Activated CD8-positive, alpha-beta memory T cell treated with anti-CD3 and anti-CD28 coated beads for 36 hours (primary cell): ENCODE measurements around the gene NACAD. TPM values are rescaled to one million over a fixed set of nuclear protein-coding genes. Genes with fewer than 3 reads are reported as not detected.

Experiments
- CTCF ChIA-PET: fragments of 350-600 bp; sonication (Branson Sonifier 250); formaldehyde crosslinking; loops from one replicate; lab custom pipeline; 2021; ENCODE audit warnings: antibody characterized with exemption; lab: Charles Lee
- POLR2A ChIA-PET: fragments of 350-600 bp; sonication (Branson Sonifier 250); formaldehyde crosslinking; loops from one replicate; lab custom pipeline; 2021; ENCODE audit warnings: antibody characterized with exemption; lab: Charles Lee
- total RNA-seq, 2 experiments: library from RNA; stranded (reverse); gene quantifications; one replicate each; pipeline ENCODE4 v1.2.3, GENCODE V29; 2021

Gene NACAD
- total RNA-seq, 2 experiments from 2014 or later = 0.40 to 0.92 TPM

- CTCF ChIA-PET = interaction anchor here (1.2 kb wide), 1 partner anchor 70 kb away, joined by 6 read pairs; no protein-coding TSS in a partner anchor
Observed at GRCh38 chr7:45066409-45066808, 22.4 kb downstream of the NACAD start.

DNA sequence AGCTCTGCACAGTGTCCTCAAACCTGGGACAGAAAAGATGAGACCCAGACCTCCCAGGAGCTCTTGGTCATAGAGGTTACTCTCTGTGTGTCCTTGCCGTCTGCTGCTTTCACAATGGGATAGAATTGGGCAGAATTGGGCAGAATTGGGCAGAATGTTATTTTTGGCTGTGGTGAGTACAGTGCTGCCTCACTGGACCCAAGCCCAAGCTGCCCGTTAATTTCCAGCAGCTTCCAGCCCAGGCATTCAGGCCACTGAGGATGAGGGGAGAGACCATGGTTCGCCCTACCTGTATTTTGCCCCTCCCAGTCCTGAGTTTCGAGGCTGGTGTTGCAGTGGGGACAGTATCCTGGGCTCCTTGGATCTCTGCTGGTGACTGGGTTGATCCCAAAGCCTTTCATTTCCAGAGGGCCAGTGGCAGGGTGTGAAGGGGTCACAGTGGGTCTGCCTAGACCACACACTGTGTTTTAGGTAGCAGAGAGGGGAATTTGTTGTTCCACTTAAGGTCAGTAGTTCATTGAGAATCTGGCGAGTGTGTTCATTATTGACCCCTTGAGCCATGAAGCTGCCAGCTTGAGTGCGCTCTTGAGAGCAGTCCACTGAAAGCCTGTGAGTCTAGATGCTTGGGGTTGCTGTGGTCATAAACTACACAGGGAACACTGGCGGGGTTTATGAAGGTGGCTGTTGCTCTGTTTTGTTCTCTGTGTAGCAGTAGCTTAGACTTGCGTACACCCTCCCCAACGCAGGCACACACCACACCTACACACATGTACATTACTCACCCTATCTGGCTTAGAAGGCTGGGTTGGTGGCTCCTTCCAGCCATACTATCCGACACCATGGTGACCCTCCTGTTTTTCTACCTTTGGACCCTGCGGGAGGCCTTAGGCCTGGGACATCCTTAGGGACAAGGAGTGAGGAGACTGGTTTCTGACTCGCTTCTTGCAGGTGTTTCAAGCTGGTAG is 23.5 kb downstream of the NACAD start:
- CTCF ChIA-PET = interaction anchor here (0.6 kb wide), 1 partner anchor 22 kb away, joined by 4 read pairs; no protein-coding TSS in a partner anchor
- POLR2A ChIA-PET = no interaction called here

More at GRCh38 chr7:45066409-45066808, 22.4 kb downstream of the NACAD start:
- POLR2A ChIA-PET = no interaction called here

GRCh38 chr7:45064047-45064725 is 24.6 kb downstream of the NACAD start:
- ChIA-PET CTCF (no interaction called here), POLR2A (no interaction called here)

DNA sequence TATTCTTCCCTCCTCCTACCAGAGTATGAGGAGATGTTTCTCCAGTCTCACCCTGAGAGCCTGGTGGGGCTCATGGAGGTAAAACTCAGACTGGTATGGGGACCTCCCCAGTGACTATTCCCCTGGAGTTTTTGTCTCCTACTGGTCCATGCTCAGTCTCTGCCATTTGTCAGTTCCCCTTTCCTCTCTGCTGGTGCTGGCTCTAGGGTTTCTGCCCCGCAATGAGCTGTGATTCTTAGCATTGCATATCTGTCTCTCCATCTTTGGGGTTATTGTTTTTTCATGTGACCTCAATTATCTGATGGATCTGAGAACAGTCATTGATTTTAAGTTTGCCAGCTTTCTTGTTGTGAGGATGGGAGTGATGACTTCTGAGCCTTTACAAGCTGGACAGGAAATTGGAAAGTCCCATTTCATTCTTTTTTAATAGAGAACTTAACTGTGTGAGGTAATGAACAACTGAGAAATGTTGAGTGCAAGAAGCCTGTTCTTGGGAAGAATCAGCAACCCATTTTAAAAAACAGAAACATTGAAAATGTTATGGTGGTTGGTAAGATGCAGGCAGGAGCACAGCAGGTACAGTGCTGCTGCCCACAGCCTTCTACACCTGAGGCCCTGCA is 26.9 kb downstream of the NACAD start:
- POLR2A ChIA-PET = interaction anchor here (1.0 kb wide), 1 partner anchor 61 kb away, joined by 3 read pairs; no protein-coding TSS in a partner anchor
- CTCF ChIA-PET = no interaction called here

DNA sequence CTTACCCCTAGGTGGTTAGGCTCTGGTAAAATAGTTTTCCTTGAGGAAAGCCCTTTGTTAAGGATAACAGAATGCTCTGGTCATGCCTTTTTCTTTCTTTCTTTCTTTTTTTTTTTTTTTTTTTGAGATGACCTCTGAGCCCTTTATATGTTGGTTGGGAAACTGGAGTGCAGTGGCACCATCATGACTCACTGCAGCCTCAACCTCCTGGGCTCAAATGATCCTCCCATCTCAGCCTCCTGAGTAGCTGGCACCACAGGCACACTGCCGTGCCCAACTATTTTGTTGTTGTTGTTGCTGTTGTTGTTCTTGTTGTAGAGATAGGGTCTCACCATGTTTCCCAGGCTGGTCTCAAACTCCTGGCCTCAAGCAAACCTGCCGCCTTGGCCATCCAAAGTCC is 27.4 kb downstream of the NACAD start:
- POLR2A ChIA-PET = no interaction called here
- CTCF ChIA-PET = no interaction called here

DNA sequence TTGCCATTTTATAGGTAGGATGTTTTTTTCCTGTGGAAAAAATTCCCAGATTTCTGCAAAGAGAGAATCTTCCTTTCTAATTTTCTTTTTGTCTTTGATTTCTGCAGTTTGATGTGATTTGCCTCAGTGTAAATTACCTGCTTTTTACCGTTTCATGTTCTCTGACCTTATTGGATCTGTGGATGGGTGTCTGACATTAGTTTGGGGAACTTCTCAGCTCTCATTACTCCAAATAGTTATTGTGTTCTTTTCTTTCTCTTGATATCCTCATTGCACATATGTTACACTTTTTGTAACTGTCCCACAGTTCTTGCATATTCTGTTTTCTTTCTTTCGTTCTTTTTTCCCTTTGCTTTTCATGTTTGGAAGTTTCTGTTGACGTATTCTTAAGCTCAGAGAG is 28.5 kb downstream of the NACAD start:
- ChIA-PET CTCF (no interaction called here), POLR2A (interaction anchor here (1.1 kb wide), 1 partner anchor 60 kb away, joined by 3 read pairs; no protein-coding TSS in a partner anchor)

- POLR2A ChIA-PET = no interaction called here
- CTCF ChIA-PET = no interaction called here
Observed at GRCh38 chr7:45057878-45058277, 30.9 kb downstream of the NACAD start.

- CTCF ChIA-PET = no interaction called here
- POLR2A ChIA-PET = no interaction called here
Observed at GRCh38 chr7:45055594-45056219, 33.1 kb downstream of the NACAD start.

DNA sequence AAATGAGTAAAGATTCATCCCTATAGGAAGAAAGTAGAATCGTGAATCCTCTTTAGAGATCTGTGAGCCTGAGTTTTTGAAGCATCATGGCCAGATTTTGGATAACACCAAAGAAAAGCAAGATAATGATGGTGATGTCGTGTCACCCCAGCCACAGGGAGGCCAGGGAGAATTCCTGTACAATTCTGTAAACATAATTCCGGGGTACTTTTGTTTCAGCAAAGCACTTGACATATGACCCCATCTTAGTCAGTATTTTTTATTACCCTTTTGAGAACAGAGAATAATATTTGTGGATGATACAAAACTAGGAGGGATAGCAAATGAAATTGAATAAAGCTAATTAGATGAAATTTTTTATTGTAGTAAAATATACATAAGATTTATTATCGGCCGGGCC is 33.8 kb downstream of the NACAD start:
- POLR2A ChIA-PET = no interaction called here
- CTCF ChIA-PET = interaction anchor here (0.7 kb wide), 1 partner anchor 208 kb away, joined by 3 read pairs; no protein-coding TSS in a partner anchor

GRCh38 chr7:45054442-45054841 is 34.3 kb downstream of the NACAD start:
- POLR2A ChIA-PET = no interaction called here

DNA sequence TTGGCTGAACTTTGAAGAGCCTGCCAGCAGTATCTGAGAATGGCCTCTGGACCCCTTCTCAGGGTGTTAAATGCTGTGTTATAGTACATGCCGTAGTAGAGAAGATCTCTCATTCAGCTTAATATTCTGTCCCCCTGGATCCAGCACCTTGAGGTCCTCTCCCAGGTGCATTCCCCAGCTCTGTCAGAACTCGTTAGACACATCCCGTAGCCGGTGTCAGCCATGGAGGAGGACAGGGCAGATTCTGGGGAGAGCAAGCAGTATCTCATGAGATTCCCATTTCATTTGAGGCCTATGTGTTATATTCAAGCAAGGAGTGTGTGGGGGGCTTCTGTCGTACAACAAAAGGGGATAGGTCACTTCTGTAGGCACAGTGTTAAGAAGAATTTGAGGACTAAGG is 34.8 kb downstream of the NACAD start:
- ChIA-PET CTCF (interaction anchor here (1.3 kb wide), 1 partner anchor 16 kb away, joined by 3 read pairs; no protein-coding TSS in a partner anchor), POLR2A (no interaction called here)

More at GRCh38 chr7:45054442-45054841, 34.3 kb downstream of the NACAD start:
- CTCF ChIA-PET = interaction anchor here (0.7 to 1.3 kb wide), 2 partner anchors 16 to 207 kb away, joined by 3 read pairs; no protein-coding TSS in a partner anchor

DNA sequence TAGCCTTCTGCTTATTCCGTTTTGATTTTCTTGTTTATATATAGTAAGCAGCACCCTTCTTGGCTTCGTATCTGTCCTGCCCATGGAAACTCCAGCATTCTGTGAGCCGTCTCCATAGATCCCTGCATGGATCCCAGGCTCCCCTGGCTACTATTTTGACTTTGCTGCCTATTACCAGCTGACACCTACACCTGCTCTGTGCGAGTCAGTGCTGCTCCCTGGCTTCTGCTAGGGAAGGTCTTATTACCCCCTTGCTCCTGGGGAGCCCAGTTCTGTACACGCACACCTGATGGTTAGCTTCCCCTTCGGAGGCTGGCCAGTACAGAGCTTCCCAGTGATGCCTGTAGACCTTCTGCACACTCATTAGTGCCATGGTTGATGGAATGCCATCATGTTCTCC is 35.4 kb downstream of the NACAD start:
- ChIA-PET POLR2A (no interaction called here), CTCF (interaction anchor here (1.3 kb wide), 1 partner anchor 17 kb away, joined by 3 read pairs; no protein-coding TSS in a partner anchor)

DNA sequence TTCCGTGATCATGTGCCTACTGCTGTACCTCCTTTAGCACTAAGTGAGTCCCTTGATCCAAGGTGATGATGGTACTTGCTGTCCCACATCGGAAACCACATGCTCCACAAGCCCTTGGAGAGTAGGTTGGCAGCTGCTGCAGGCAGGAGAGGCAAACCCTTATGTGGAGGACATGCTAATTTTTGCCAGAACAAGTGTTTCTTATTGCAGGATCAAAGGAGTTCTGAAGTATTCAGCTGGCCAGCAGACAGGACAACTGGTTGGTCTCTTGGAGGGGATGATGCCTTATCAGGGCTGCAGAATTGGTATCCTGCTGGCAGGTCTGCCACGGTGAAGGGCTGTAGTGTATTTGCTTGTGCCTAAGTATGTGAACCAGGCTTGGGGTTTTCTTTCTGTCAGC is 36.8 kb downstream of the NACAD start:
- ChIA-PET CTCF (interaction anchor here (0.6 to 1.1 kb wide), 2 partner anchors 78 to 1338 kb away, joined by 3 read pairs; no protein-coding TSS in a partner anchor), POLR2A (no interaction called here)

- ChIA-PET POLR2A (no interaction called here), CTCF (no interaction called here)
Observed at GRCh38 chr7:45050198-45050597, 38.6 kb downstream of the NACAD start.

- ChIA-PET CTCF (no interaction called here), POLR2A (no interaction called here)
Observed at GRCh38 chr7:45048748-45049147, 40.0 kb downstream of the NACAD start.

DNA sequence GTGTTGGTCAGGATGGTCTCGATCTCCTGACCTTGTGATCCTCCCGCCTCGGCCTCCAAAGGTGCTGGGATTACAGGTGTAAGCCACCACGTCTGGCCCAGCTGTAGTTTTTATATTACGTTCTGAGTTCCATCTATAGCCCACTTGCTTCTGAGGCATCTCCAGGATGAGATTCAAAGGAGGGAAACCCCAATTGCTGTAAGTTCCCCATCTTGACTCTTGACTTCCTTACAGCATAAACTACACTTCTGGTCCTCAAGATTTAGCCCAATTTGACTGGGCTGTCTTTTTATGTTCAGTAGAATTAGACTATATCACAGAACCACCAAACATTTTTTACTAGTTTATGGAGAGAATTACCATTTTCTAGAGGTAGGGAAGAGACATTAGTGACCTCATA is 44.4 kb downstream of the NACAD start:
- POLR2A ChIA-PET = no interaction called here
- CTCF ChIA-PET = no interaction called here

DNA sequence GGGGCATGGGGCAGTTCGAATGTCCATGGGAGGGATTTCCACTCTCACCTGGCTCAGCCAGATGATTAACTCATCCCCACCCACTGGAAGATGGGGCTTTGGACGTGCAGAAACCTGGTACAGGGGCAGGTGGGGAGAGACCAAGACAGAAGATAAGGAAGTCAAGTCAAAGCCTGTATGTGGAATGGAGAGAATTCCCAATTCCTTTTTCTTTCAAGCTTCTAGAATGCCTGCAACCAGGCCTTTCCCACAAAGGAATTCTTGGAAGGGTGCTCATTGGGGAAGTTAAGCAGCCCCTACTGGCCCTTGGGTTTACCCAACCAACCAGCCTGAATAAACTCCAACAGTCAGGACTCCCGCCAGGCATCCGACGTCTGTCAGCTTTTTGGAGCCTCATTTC is 49.7 kb downstream of the NACAD start:
- ChIA-PET CTCF (no interaction called here), POLR2A (no interaction called here)

- POLR2A ChIA-PET = interaction anchor here (0.7 kb wide), 1 partner anchor 30 kb away, joined by 8 read pairs; no protein-coding TSS in a partner anchor
- CTCF ChIA-PET = interaction anchor here (1.2 kb wide), 1 partner anchor 55 kb away, joined by 9 read pairs; no protein-coding TSS in a partner anchor
Observed at GRCh38 chr7:45037876-45038275, 50.9 kb downstream of the NACAD start.
